Right lobe of liver (tissue), 4 donors: Measurements from ENCODE around the gene VAV3.

Experiments used
- POLR2A ChIP-seq: fragments of 450-650 bp; IDR thresholded peaks from one replicate; pipeline ENCODE4 v1.6.1; 2017; ENCODE audit warnings: antibody characterized with exemption, mild to moderate bottlenecking
- TF ChIP-seq, protein P1 (sequence below), 4 donors: fragments of 200-600 bp in 3 of 4; fragments of 450-650 bp in 1 of 4; IDR thresholded peaks; one replicate each; pipeline versions ENCODE4 v1.5.1 to v1.8.0; 2016 to 2022; ENCODE audit warnings: antibody characterized with exemption in 4 of 4, mild to moderate bottlenecking in 2 of 4
- donor health status: DM: no; HTN: no; CAD: no.
- donor health status: DM: no; HTN: no; CAD: no.
- donor health status: DM: no; HTN: yes; CAD: no.

DNA sequence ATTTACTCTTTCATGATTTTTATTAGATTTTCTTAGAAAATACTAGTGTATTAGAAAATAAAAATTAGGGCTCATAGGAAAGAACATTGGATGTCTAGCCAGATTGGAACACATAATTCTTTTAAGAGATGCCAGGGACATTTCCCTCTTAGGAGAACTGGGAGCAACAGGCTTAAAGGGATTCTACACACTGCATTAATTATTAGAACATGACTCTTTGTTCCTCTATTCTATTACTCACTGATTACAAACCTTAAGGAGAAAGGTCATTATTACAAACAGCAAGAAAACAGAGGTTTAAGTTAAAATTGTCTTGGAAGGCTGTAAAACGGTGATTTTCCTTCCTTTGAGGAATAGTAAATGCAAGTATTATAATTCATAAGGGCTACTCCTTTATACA is 32.9 kb upstream of the VAV3 start:
- TF ChIP-seq, protein P1, sequence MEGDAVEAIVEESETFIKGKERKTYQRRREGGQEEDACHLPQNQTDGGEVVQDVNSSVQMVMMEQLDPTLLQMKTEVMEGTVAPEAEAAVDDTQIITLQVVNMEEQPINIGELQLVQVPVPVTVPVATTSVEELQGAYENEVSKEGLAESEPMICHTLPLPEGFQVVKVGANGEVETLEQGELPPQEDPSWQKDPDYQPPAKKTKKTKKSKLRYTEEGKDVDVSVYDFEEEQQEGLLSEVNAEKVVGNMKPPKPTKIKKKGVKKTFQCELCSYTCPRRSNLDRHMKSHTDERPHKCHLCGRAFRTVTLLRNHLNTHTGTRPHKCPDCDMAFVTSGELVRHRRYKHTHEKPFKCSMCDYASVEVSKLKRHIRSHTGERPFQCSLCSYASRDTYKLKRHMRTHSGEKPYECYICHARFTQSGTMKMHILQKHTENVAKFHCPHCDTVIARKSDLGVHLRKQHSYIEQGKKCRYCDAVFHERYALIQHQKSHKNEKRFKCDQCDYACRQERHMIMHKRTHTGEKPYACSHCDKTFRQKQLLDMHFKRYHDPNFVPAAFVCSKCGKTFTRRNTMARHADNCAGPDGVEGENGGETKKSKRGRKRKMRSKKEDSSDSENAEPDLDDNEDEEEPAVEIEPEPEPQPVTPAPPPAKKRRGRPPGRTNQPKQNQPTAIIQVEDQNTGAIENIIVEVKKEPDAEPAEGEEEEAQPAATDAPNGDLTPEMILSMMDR (IDR thresholded peaks at IDR 0.05): no peak
- TF ChIP-seq POLR2A: no peak
